Prostate gland (tissue), 2 donors: ENCODE results near the gene BDKRB2. TPM values are rescaled to one million over a fixed set of nuclear protein-coding genes. Genes with fewer than 3 reads are reported as not detected.

Experiments
- DNase-seq: peaks from one replicate; pipeline ENCODE4 v3.0.0-alpha.2; 2019; ENCODE audit warnings: low spot score
- H3K27ac ChIP-seq, 2 donors: fragments of 200-600 bp; sonication (generic); 2 replicates each; pipeline ENCODE4 v1.5.1; 2017 to 2019
- H3K27me3 ChIP-seq: fragments of 200-600 bp; sonication (generic); replicated peaks from 2 replicates; pipeline ENCODE4 v1.5.1; 2019; ENCODE audit not compliant: insufficient read depth
- H3K36me3 ChIP-seq, 2 donors: fragments of 200-600 bp; sonication (generic); 1 replicate in 1 of 2; 2 replicates in 1 of 2; pipeline versions ENCODE4 v1.5.1 to v1.8.1; 2017 to 2019
- H3K4me1 ChIP-seq: fragments of 200-600 bp; sonication (generic); replicated peaks from 2 replicates; pipeline ENCODE4 v1.5.1; 2019
- H3K4me3 ChIP-seq, 2 donors: fragments of 200-600 bp; sonication (generic); 2 replicates each; pipeline ENCODE4 v1.5.1; 2017 to 2019
- H3K9me3 ChIP-seq: fragments of 200-600 bp; sonication (generic); 2 replicates; pipeline ENCODE4 v1.5.1; 2017
- POLR2A ChIP-seq: fragments of 450-650 bp; IDR thresholded peaks from one replicate; pipeline ENCODE4 v1.6.1; 2016; ENCODE audit warnings: antibody characterized with exemption, mild to moderate bottlenecking
- POLR2AphosphoS5 ChIP-seq: sonication (generic); formaldehyde crosslinking; IDR thresholded peaks from one replicate; pipeline ENCODE4 v1.6.1; 2017; ENCODE audit warnings: antibody characterized with exemption
- WGBS: methylation state at CpG from one replicate; pipeline ENCODE4 v1.1.5; 2018; 5-methylcytosine and 5-hydroxymethylcytosine counted together
- intact Hi-C: fragments of 100-400 bp; cut with DNase I; formaldehyde crosslinking; loops from one replicate; pipeline ENCODE4 v1.14.2; 2022
- total RNA-seq, 2 donors: library from RNA; depleted of rRNA; stranded (reverse); fragments of >200 nt; gene quantifications; one replicate each; pipeline ENCODE4 v1.1.0, GENCODE V29; 2016
- TF ChIP-seq, protein P1 (sequence below), 4 experiments: fragments of 200-600 bp in 2 of 4; fragments of 450-650 bp in 2 of 4; sonication (generic) in 2 of 4; IDR thresholded peaks; 1 replicate in 3 of 4; 2 replicates in 1 of 4; pipeline ENCODE4 v1.5.1; 2016 to 2019; ENCODE audit warnings: antibody characterized with exemption in 4 of 4, mild to moderate bottlenecking in 2 of 4, moderate library complexity in 2 of 4

Gene BDKRB2
- total RNA-seq, 2 donors from 2014 or later = 0.97 to 1.2 TPM

DNA sequence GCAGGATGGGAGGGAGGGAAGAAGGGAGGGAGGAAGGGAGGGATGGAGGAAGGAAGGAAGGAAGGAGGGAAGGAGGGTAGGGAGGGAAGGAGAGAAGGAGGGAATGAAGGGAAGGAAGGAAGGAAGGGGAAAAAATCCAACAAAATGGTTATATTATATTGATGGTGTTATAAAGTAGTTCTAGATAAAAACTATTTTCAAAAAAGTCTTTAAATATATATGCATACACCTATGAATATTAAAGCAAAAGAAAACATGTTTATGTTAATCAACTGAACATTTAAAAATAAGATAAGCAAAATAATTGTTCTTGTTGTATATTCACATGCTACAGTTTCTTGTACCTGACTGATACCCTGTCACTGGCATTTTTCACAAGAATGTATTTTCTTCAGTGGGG, 53.3 kb downstream of the BDKRB2 start:
- H3K4me3 ChIP-seq = no peak overlapping the region
- H3K4me1 ChIP-seq = no peaks in the 10 kb centered on the region
- TF ChIP-seq, protein P1, sequence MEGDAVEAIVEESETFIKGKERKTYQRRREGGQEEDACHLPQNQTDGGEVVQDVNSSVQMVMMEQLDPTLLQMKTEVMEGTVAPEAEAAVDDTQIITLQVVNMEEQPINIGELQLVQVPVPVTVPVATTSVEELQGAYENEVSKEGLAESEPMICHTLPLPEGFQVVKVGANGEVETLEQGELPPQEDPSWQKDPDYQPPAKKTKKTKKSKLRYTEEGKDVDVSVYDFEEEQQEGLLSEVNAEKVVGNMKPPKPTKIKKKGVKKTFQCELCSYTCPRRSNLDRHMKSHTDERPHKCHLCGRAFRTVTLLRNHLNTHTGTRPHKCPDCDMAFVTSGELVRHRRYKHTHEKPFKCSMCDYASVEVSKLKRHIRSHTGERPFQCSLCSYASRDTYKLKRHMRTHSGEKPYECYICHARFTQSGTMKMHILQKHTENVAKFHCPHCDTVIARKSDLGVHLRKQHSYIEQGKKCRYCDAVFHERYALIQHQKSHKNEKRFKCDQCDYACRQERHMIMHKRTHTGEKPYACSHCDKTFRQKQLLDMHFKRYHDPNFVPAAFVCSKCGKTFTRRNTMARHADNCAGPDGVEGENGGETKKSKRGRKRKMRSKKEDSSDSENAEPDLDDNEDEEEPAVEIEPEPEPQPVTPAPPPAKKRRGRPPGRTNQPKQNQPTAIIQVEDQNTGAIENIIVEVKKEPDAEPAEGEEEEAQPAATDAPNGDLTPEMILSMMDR (IDR thresholded peaks at IDR 0.05) = no peak
- TF ChIP-seq POLR2A (no peak), POLR2AphosphoS5 (no peak)
- intact Hi-C loops = no loop called here
- no peak overlapping the region for H3K27ac ChIP-seq
- H3K9me3 ChIP-seq = no peaks in the 10 kb centered on the region
- no peaks in the 10 kb centered on the region for H3K36me3 ChIP-seq
- peaks cover 2% of the 10 kb centered on the region for H3K27me3 ChIP-seq
- DNase-seq = no peak

GRCh38 chr14:96260341-96260821, 55.7 kb downstream of the BDKRB2 start:
- no peaks in the 10 kb centered on the region for H3K4me1 ChIP-seq
- H3K9me3 ChIP-seq = no peaks in the 10 kb centered on the region
- WGBS = 51% methylated on average over 2 of the region's 2 CpGs
- H3K36me3 ChIP-seq = no peaks in the 10 kb centered on the region
- H3K27ac ChIP-seq = no peak overlapping the region
- TF ChIP-seq, protein P1 (IDR thresholded peaks at IDR 0.05) = no peak
- TF ChIP-seq POLR2AphosphoS5 (no peak), POLR2A (no peak)
- H3K4me3 ChIP-seq = no peak overlapping the region
- peaks cover 2% of the 10 kb centered on the region for H3K27me3 ChIP-seq
- DNase-seq = no peak
- intact Hi-C loops = no loop called here

DNA sequence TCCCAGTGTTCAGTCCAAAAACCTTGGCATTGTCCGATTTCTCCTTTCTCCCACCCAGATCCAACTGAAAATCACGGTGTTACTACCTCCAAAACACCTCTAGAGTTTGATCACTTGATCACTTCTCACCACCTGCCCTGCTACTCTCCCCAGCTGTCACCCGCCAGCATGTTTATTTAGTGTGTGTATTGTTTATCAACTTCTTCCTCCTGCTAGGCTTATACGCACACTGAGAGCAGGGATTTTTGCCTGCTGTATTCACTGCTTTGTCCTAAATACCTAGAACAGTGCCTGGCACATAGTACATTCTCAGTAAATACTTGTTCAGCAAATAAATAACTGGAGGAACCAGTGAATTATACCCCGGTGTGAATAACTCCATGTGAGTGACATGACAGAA, 56.4 kb downstream of the BDKRB2 start:
- H3K4me1 ChIP-seq = no peaks in the 10 kb centered on the region
- no peak overlapping the region for H3K4me3 ChIP-seq
- no peak overlapping the region for H3K27ac ChIP-seq
- TF ChIP-seq, protein P1 (IDR thresholded peaks at IDR 0.05) = no peak
- TF ChIP-seq POLR2A (no peak), POLR2AphosphoS5 (no peak)
- intact Hi-C loops = no loop called here
- DNase-seq = no peak
- 59% methylated on average over 5 of the region's 5 CpGs for WGBS
- no peaks in the 10 kb centered on the region for H3K9me3 ChIP-seq
- H3K36me3 ChIP-seq = no peaks in the 10 kb centered on the region
- peaks cover 2% of the 10 kb centered on the region for H3K27me3 ChIP-seq

GRCh38 chr14:96261772-96262655, 57.4 kb downstream of the BDKRB2 start:
- no peaks in the 10 kb centered on the region for H3K9me3 ChIP-seq
- 86% methylated on average over 16 of the region's 16 CpGs for WGBS
- no peaks in the 10 kb centered on the region for H3K4me1 ChIP-seq
- intact Hi-C loops = no loop called here
- no peak for DNase-seq
- peaks cover 2% of the 10 kb centered on the region for H3K27me3 ChIP-seq
- TF ChIP-seq, protein P1 (IDR thresholded peaks at IDR 0.05) = no peak
- TF ChIP-seq POLR2A (no peak), POLR2AphosphoS5 (no peak)
- H3K36me3 ChIP-seq = no peaks in the 10 kb centered on the region
- no peak overlapping the region for H3K4me3 ChIP-seq
- H3K27ac ChIP-seq = no peak overlapping the region
